Left lobe of liver (tissue), 2 donors: ENCODE measurements around the gene EP400. TPM values are rescaled to one million over a fixed set of nuclear protein-coding genes. Genes with fewer than 3 reads are reported as not detected.

ENCODE experiments used
- ATAC-seq: fragments of 200-7000 bp; cut with Tn5 transposase; one replicate; pipeline ENCODE4 v1.9.1; 2020; ENCODE audit warnings: mild to moderate bottlenecking, moderate library complexity
- DNase-seq: peaks from one replicate; pipeline ENCODE4 v3.0.0-alpha.2; 2020; ENCODE audit warnings: low spot score
- total RNA-seq: library from RNA; stranded (reverse); gene quantifications from one replicate; pipeline ENCODE4 v1.2.1, GENCODE V29; 2021
- donor health status: DM: no; HTN: no; CAD: no; lungs with moderate emphysema.
- donor health status: DM: no; HTN: yes; CAD: no.

Gene EP400
- total RNA-seq, 1 donor from 2014 or later, result 14.3 TPM

DNA sequence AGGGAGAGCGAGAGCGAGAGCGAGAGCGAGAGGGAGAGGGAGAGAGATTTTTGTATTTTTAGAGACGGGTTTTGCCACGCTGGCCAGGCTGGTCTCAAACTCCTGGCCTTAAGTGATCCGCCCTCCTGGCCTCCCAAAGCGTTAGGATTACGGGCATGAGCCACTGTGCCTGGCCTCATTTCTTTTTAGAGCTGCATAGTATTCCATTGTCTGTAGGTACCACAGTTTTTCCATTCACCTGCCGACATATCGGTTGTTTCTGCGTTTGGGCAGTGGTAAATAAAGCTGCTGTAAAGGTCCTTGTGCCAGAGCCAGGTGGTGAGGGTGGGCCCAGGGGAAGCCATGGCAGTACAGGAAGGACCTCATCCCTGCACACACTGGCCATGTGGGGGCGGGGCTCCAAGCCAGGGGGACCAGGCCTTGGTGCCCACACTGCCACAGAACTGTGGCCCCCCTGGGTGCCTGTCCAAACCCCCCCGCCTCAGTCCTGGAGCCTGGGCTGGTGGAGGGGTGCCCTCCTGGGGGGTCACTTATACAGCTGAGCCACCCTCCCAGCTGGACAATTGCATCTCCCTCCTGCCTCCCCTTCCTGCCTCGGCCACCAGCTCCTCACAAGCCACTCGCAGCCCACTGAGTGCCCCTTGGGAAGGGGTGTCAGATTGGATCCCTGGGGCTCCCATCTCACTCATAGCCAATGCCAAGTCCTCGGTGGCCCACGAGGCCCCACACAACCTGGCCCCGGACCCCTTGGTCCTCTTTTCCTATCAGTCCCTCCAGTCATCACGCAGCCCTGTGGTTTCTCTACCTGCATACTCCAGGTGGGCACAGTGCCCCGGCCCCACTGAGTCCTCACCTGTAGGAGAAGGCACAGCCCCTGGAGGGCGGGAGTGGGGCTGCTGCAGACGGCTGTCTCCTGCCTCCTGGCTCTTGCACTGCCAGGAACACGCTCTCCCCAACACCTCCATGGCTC, 22.3 kb upstream of the EP400 start:
- ATAC-seq, result no peak
- no peak for DNase-seq

DNA sequence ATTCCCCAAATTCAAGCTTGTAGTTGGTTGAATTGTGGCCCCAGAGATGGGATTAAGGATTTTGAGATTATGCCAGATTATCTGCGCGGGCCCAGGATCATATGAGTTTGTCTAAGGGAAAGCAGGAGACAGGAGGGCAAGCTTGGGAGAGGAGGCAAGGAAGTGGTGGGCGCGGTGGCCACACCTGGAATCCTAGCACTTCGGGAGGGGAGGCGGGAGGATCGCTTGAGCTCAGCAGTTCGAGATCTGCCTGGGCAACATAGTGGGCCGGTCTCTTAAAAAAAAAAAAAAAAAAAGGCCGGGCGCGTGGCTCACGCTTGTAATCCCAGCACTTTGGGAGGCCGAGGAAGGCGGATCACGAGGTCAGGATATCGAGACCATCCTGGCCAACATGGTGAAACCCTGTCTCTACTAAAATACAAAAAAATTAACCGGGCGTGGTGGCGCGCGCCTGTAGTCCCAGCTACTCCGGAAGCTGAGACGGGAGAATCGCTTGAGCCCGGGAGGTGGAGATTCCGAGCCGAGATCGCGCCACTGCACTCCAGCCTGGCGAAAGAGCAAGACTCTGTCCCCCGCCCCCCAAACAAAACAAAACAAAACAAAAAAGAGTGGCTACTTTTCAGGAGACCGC, 21.5 kb upstream of the EP400 start:
- no peak for DNase-seq

DNA sequence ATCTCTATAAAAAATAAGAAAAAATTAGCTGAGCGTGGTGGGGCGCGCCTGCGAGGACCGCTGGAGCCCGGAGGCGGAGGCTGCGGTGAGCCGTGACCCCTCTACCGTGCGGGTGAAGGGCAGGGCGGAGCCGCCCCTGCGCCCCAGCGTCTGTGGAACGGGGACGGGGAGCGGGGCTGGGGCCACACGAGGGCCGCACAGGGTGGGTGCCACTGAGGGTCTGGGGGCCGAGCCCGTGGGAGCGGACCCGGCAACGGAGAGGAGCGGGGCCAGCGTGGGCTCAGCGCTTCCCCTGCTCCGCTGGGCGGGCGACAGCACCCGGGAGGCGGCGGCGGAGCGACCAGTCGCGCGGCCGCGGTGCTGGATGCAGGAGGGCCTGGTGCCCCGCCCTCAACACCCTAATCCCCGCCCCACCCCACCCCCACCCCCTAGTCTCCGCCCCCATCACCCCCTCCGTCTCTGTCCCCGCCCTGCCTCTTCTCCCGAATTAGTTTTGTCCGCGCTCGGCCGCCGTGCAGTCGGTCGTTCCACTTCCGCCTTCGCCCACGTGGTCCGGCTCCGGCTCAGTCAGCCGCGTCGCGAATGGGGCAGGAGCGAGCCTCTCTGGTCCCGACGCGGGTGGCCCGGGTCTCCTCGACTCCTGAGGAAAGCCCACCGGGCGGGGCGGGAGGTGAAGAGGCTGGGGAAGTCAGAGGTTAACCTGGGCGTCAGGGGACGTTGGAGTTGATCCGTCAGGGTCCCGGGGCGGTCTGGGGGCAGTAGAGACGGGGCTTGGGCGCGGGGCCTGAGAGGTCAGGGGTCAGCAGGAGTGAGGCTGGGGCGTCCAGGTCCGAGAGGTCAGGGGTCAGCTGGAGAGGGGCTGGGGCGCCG, 20.8 kb upstream of the EP400 start, which contains the start of gene PUS1:
PUS1 (plus strand) TSS at position 566 of the 870 bp plus-strand sequence. CDS start 447 bp downstream, outside the sequence.
- DNase-seq, result peak; percentile 96
- peak; percentile 92 for ATAC-seq

More for the DNA sequence above, 21.5 kb upstream of the EP400 start:
- no peak for ATAC-seq

DNA sequence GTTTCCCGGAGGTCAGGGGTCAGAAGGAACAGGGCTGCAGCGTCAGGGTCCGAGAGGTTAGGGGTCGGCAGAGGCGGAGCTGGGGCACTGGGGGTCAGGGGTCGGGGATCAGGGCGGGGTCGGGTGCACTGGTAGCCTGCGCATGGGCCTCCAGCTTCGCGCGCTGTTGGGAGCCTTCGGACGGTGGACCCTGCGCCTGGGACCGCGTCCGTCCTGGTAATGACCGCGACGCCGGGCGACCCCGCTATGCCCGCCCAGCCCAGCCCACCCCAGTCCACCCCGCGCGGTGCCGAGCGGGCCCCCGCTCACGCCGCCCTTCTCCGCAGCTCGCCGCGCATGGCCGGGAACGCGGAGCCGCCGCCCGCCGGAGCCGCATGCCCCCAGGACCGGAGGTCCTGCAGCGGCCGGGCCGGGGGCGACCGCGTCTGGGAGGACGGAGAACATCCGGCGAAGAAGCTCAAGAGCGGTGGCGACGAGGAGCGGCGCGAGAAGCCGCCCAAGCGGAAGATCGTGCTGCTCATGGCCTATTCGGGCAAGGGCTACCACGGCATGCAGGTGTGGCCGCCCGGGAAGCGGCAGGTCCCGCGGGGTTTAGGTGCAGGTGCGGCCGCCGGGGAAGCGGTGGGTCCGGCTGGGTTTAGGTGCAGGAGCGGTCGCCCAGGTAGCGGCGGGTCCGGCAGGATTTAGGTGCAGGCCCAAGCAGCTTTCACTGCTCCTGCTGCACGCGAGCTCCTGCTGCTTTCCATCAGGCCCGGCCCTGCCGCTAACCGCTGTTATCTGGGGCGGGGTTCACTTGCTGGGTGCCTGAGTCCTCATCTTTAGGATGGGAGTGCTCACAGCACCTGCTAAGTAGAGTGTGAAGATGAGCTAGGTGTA, 19.9 kb upstream of the EP400 start:
- DNase-seq (no peak), ATAC-seq (peak; percentile 19)

DNA sequence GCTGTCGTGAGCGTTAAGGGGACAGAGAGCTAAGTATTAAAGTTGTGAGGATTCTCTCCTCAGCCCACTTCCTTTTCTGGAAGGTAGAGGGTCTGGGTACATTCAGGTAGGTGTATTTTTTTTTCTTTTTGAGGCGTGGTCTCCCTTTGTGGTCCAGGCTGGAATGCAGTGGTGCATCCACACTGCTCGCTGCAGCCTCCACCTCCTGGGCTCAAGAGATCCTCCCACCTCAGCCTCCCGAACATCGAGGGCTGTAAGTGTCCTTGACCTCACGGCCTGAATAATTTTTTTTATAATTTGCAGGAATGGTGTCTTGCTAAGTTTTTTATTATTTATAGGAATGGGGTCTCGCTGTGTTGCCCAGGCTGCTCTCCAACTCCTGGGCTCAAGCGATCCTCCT, 19.2 kb upstream of the EP400 start:
- ATAC-seq (no peak), DNase-seq (no peak)

DNA sequence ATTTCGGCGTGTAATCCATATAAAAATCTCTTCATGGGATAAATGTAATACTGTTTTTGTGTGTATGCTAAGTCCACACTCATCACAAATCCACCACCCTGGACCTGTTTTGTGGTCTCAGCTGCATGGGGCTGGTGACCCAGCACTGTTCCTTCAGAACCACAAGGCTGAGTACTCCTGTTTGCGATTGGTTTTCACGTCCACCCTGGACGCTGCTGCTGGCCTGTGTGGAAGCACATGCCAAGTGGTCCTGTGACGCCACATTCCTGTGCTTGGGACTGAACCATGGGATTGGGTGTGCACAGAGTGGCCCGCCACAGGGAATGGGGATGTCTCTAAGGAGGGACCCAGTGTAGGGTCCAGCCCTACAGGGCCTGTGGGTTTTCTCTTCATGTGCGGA, 16.4 kb upstream of the EP400 start:
- ATAC-seq, result no peak
- no peak for DNase-seq

DNA sequence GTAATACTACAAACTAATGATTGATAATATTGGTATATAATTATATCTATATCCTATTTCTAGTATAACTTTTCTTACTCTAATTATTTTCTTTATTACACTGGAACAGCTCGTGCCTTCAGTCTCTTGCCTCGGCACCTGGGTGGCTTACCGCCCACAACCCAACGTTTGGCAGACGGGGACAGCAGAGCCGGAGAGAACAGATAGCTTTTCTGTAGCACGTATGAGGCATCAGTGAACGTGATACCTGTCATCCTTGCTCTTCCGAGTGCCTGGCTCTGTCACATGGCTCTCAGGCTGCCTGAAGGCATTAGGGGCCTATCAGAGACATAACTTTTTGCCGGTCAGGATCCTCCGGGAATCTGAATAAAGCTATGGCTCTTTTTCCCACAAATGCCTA, 15.2 kb upstream of the EP400 start:
- DNase-seq, result no peak

DNA sequence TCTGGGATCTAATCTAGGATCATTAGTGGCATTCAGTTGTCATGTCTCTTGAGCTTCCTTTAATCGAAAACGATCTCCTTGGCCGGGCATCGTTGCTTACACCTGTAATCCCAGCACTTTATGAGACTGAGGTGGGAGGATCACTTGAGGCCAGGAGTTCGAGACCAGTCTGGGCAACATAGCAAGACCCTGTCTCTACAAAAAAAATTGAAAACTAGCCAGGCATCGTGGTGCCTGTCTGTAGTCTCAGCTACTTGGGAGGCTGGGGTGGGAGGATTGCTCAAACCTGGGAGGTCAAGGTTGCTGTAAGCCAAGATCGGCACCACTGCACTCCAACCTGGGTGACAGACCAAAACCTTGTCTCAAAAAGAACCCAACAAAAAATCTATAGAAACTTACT, 11.7 kb upstream of the EP400 start:
- DNase-seq (no peak), ATAC-seq (no peak)

More for the DNA sequence above, 15.2 kb upstream of the EP400 start:
- no peak for ATAC-seq

DNA sequence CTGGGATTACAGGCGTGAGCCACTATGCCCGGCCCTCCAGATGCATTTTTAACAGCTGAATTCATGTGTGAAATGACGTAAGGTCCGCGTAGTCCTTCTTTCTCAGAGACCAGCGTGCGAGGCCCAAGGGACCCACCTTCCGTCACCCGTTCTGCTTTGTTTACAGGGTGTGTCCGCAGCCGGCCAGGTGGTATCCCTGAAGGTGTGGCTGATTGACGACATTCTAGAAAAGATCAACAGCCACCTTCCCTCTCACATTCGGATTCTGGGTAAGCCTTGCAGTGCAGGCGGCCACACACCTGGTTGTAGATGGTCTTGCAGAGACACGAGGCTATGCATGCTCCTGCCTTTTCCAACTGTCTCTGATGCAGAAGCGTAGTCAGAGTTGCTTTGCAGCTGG, 10.7 kb upstream of the EP400 start:
- ATAC-seq (no peak), DNase-seq (no peak)

DNA sequence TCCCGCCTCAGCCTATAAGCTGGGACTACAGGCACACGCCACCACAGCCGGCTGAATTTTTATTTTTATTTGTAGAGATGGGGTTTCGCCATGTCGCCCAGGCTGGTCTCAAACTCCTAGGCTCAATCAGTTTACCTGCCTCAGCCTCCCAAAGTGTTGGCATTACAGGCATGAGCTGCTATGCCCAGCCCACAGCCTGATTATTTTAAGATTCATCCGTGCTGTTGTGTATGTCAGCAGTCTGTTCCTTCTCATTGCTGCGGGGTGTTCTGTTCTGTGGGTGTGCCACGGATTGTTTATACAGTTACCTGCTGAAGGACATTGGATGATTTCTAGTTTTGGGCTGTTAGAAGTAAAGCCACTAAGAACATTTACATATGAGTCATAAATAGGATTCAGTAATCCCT, 9.6 kb upstream of the EP400 start:
- ATAC-seq (no peak), DNase-seq (no peak)

DNA sequence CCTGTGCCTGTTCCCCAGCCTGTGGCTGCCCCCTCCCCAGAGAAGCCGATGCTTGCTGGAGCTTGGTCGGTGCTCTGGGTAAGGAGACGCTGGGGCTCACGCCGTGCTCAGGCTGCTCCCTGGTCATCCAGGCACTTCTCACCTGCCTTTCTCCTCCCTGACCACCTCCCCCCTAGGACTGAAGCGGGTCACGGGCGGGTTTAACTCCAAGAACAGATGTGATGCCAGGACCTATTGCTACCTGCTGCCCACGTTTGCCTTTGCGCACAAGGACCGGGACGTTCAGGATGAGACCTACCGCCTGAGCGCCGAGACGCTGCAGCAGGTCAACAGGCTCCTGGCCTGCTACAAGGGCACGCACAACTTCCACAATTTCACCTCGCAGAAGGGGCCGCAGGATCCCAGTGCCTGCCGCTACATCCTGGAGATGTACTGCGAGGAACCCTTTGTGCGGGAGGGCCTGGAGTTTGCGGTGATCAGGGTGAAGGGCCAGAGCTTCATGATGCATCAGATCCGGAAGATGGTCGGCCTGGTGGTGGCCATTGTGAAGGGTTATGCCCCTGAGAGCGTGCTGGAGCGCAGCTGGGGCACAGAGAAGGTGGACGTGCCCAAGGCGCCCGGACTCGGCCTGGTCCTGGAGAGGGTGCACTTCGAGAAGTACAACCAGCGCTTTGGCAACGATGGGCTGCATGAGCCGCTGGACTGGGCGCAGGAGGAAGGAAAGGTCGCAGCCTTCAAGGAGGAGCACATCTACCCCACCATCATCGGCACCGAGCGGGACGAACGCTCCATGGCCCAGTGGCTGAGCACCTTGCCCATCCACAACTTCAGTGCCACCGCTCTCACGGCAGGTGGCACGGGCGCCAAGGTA, 8.4 kb upstream of the EP400 start:
- DNase-seq, result no peak
- ATAC-seq, result no peak

DNA sequence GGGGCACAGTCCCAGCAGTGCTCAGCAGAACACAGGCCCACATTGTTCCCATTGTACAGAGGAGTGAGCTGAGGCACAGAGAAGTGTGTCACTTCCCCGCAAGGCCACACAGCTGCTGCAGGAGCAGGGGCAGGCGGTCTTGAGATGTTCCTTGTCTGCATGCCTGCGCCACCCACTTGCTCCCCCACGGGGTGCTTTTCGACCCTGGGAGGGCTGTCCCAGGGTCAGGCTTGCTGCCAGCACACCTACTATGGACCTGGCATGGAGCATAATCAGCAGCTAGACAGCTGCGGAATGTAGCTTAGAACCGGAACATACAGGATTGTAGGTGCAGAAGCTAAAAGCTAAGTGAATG, 7.8 kb upstream of the EP400 start:
- DNase-seq, result no peak
- no peak for ATAC-seq

DNA sequence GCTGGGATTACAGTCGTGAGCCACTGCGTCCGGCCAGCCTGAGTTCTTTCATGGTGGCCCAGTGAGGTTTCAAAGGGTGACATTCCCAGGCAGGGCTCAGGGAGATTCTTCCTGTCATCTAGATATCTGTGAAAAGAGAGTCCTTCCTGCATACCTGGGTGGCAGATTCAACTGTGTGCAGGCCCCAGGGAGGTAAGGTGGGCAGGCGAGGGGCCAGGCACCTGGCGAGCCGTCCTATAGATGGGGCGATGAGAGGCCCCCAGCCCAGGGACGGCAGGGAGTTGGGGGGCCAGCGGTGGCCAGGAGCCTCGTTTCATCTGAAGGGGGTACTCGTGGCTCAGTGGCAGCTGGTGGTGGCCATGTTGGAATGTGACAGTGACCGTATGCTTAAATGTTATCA, 7.1 kb upstream of the EP400 start:
- ATAC-seq (no peak), DNase-seq (no peak)

DNA sequence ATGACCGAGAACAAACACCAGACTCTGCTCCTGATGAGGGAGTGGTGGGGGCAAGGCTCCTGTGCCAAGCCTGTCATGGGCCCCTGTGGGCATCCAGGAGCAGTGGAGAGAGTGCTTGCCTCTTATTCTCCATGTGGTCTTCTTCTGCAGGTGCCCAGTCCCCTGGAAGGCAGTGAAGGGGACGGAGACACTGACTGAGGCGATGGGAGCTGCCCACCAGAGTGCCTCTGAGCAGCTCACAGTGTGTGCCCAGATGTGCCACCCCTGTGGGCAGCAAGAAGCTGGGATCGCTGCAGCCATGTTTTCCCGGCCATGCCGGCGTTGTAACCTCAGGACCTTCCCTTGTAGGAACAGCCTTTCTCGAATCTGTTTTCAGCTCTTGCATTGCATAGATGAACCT, 6.4 kb upstream of the EP400 start:
- ATAC-seq (no peak), DNase-seq (no peak)

DNA sequence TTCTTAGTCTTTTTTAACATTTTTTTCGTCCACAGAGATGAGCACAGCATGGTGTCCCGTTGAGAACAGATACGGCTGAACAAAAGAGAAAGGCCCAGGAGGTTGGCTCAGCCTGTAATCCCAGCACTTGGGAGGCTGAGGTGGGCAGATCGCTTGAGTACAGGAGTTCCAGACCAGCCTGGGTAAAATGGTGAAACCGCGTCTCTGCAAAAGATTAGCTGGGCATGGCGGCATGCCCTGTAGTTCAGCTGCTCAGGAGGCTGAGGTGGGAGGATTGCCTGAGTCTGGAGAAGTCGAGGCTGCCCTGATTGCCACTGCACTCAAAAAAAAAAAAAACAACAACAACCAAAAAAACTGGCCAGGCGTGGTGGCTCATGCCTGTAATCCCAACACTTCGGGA, 5.9 kb upstream of the EP400 start:
- DNase-seq, result peak; percentile 5
- no peak for ATAC-seq

DNA sequence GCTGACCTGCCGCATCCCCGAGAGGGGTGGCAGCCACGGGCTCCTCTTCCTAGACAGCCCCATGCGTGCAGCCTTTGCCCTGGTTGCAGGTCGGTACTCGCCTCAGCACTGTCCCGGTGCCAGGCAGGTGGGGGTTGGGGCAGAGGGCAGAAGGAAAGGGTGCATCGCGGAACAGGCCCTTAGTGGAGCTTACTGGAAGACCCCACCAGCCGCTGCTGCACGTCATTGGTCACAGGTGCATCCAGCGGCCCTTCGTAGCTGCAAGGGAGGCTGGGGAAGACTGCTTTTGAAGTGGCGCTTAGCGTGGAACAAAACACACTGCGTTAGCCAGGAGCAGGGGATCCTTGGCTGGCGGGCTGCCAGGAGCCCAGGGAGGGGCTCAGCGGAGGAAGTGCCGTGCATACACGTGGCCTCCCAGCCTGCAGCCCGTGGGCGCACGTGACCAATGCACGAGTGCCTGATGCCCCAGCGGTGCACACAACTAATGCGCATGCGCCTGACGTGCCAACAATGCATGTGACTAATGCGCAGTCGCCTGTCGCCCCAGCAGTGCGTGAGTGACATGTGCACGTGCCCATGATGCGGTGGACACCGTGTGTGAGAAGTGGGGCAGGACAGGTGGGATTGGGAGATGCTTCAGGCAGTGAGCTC, 5.0 kb upstream of the EP400 start:
- DNase-seq (peak; percentile 46), ATAC-seq (no peak)

DNA sequence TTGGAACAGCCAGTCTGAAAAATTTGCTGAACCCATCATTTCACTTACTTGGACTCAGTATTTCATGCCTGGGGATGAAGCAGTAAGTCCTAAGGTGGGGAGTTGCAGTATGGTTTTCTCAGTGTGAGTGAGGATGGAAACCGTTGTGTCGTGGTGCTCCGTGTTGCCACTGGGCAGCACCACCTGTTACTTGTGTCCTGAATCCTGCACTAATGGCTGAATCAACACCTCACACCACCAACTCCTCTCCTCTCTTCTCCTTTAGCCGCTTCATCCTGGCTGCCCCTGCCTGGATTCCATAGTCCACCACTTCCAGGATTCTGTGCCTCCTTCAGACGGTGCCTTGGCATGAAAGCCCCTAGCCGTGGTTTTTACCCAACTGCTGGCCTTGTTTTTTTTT, 3.0 kb upstream of the EP400 start:
- no peak for ATAC-seq
- peak; percentile 14 for DNase-seq

DNA sequence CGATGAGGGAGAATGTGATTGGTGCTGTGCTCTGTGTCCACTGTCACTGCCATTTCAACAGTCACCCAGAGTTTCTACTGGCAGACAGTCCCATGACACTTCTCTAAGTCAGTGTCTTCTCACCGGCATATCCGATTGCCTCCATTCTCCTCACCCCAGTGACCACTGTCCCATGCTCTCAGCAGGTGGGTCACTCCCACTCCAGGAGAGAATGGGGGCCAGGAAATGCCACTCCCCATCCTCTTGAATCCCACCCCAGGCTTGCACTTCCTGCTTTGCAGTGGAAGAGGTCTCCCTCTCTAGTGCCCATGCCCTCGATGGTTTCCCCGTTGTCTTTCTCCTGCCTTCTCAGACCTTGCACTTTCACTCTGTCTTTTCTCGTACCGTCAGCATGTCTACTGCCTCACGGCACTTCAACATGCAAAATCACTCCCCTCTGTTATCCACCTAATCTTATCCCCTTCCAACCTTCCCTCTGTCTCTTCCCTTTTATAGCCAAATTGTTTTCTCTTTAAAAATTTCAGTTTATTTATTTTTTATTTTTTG, 2.2 kb upstream of the EP400 start:
- ATAC-seq (no peak), DNase-seq (peak; percentile 41)
